Pancreas (tissue), 10 donors: ENCODE measurements around the gene MRPS18B. TPM values are rescaled to one million over a fixed set of nuclear protein-coding genes. Genes with fewer than 3 reads are reported as not detected.

ENCODE experiments used
- ATAC-seq, 4 donors: fragments of 200-7000 bp; cut with Tn5 transposase; one replicate each; pipeline versions ENCODE4 v1.8.0 to v1.9.1; 2020; ENCODE audit warnings: mild to moderate bottlenecking in 4 of 4, moderate library complexity in 4 of 4
- DNase-seq, 6 donors: peaks; one replicate each; pipeline ENCODE4 v3.0.0-alpha.2; 2020
- FAIRE-seq: peaks from 2 replicates; lab custom pipeline; 2012; peaks lifted over from hg19 to GRCh38; lab: Jason Lieb, UNC
- H3K27ac ChIP-seq, 4 donors: fragments of 200-600 bp; sonication (generic); 1 replicate in 3 of 4; 2 replicates in 1 of 4; pipeline versions ENCODE4 v1.5.0 to v1.8.0; 2020
- H3K27me3 ChIP-seq, 4 donors: fragments of 200-600 bp; one replicate each; pipeline ENCODE4 v1.8.0; 2021
- H3K36me3 ChIP-seq, 3 donors: fragments of 200-600 bp; sonication (generic) in 1 of 3; one replicate each; pipeline versions ENCODE4 v1.5.0 to v1.8.0; 2020 to 2021
- H3K4me1 ChIP-seq, 3 donors: fragments of 200-600 bp; one replicate each; pipeline ENCODE4 v1.8.0; 2021
- H3K4me3 ChIP-seq, 4 donors: fragments of 200-600 bp; sonication (generic) in 2 of 4; one replicate each; pipeline versions ENCODE4 v1.5.0 to v1.8.0; 2020 to 2021
- H3K9me3 ChIP-seq, 4 donors: fragments of 200-600 bp; one replicate each; pipeline ENCODE4 v1.8.0; 2021
- CTCF ChIP-seq, 4 donors: fragments of 200-600 bp; sonication (generic) in 3 of 4; IDR thresholded peaks; one replicate each; pipeline versions ENCODE4 v1.5.0 to v1.8.0; 2021; ENCODE audit warnings: antibody characterized with exemption in 4 of 4
- WGBS, 2 donors: extraction: QIAGEN DNeasy Blood & Tissue Kit; methylation state at CpG; one replicate each; pipeline ENCODE4 v1.1.7; 2013; 5-methylcytosine and 5-hydroxymethylcytosine counted together
- intact Hi-C, 3 donors: fragments of 100-400 bp; cut with DNase I; formaldehyde crosslinking; loops; one replicate each; pipeline versions ENCODE4 v1.11.1 to v1.14.2; 2022
- polyA plus RNA-seq, 2 donors: library from polyadenylated mRNA; stranded (reverse); fragments of 200-250 nt; gene quantifications; one replicate each; pipeline ENCODE4 v1.2.3, GENCODE V29; 2013
- total RNA-seq, 6 donors: library from RNA; stranded (reverse); fragmentation: NEBNext Ultra II Directional in 4 of 6; extraction: Animal tissue kit (Norgen Biotek cat#: 25700) in 4 of 6; gene quantifications; one replicate each; pipeline versions ENCODE4 v1.2.1 to v1.2.4, GENCODE V29; 2021 to 2023
- donor health status: healthy with polysubstance abuse.
- donor health status: DM: no; HTN: no; CAD: no; lungs with moderate emphysema.
- donor health status: DM: no; HTN: no; CAD: no.
- donor health status: control.
- donor health status: control.
- donor health status: Bipolar disorder and iron deficiency.
- donor health status: DM: yes; HTN: yes; CAD: no.
- donor health status: DM: no; HTN: no; CAD: no.
- donor health status: DM: no; HTN: no; CAD: no.
- donor health status: DM: yes; HTN: yes; CAD: no.

Gene MRPS18B
- total and polyA plus RNA-seq, 8 donors, result 22.9 to 41.1 (median 29.1) TPM

GRCh38 chr6:30615958-30616810 is 1.5 kb upstream of the MRPS18B start:
- Histone ChIP-seq H3K36me3 (peaks cover 0 to 21% (median 6%) of the 10 kb centered on the region in 3 donors), H3K27ac (peak overlapping the region; percentile 92 to 98 (median 98)), H3K27me3 (no peaks in the 10 kb centered on the region), H3K4me3 (peak overlapping the region; percentile 76 to 93 (median 84)), H3K4me1 (peaks cover 23 to 44% (median 29%) of the 10 kb centered on the region in 3 donors), H3K9me3 (no peaks in the 10 kb centered on the region)
- no peak for FAIRE-seq
- 0% methylated on average over 10 of the region's 10 CpGs for WGBS, 2 donors
- ATAC-seq, result peak in 3 of 4 donors; percentile 0 to 3 (median 2)
- TF ChIP-seq CTCF (IDR thresholded peaks at IDR 0.05), result no peak
- no peak for DNase-seq
- intact Hi-C loops, result no loop called here

DNA sequence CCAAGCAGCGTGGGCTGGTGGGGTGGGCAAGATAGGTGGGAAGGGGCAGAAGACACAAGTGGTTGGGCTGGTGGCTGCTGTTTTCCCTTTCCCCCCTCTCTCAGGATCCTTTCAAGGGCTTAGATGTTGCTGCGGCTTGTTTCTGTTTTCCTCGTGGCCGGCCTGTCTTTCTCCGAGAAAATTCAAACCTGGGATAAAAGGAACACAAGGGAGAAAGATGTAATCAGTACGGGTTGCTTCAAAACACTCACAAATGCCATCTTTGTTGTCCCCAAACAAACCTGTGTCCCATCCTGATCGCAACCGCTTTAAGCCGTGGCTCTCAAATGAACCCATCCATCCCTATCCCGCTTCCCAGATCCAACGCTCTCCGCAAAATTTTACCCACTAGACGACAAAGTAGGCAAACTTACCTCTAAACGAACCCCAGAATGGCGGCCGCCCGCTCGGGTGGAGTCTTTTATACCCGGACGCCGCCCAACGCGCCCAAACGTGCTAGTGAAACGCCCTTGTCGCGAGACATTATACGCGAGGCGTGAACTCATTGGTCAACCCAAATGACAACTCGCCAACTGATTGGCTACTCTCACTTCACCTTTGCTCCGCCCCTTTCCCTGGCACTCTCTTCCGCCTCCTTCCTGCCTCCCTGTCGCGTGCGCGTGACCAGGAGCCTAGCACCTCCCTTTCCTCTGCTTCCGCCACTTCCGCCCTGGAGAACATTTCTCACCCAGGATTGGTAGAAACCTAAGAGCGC is 652 bp upstream of the MRPS18B start, which contains the start of gene PPP1R10:
PPP1R10 (minus strand) TSS at position 433 of the 754 bp plus-strand sequence. CDS start 7,299 bp downstream, outside the sequence.
- 0% methylated on average over 40 of the region's 40 CpGs for WGBS, 2 donors
- ATAC-seq, result peak; percentile 71 to 90 (median 81)
- DNase-seq, result peak; percentile 97 to 100 (median 99)
- Histone ChIP-seq H3K27ac (peak within 1 kb of the TSS; percentile 92 to 98 (median 98)), H3K4me1 (peaks cover 19 to 36% (median 23%) of the 10 kb centered on the region in 3 donors), H3K36me3 (peaks cover 0 to 29% (median 6%) of the 10 kb centered on the region in 3 donors), H3K27me3 (no peaks in the 10 kb centered on the region), H3K9me3 (no peaks in the 10 kb centered on the region), H3K4me3 (peak within 1 kb of the TSS; percentile 76 to 93 (median 84))
- intact Hi-C loops, result no loop called here
- no peak for TF ChIP-seq CTCF (IDR thresholded peaks at IDR 0.05)
- peak; percentile 95 for FAIRE-seq

DNA sequence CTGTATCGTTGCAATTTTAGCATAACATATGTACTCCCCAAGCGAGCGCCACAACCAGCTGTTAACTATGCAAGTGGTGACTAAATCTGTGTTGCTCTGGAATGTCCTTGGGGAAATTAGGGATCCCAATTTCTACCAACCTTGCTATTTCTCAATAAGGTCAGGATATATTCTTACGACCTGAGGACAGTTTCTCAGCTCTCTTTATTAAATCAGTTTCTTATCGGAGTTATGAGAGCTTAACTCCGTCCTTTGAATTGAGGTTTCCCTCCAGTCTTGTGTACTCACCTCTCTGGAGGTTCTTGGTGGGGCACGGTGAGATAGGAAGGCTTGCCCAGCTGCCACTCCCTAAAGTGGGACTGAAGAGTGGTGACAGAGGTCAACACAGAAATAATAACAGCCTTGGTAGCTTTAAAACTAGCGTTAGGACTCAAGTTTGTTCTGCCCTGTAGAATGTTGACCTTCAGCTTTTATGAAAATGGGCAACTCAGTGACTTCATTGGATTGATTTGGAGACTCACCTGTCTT is 694 bp downstream of the MRPS18B start:
- peak overlapping the region; percentile 24 to 79 (median 50) for H3K4me3 ChIP-seq
- intact Hi-C loops, result no loop called here
- DNase-seq (no peak), ATAC-seq (no peak), FAIRE-seq (no peak)
- peaks cover 10 to 23% (median 12%) of the 10 kb centered on the region in 3 donors for H3K4me1 ChIP-seq
- 2 to 3% methylated on average over 8 of the region's 8 CpGs for WGBS, 2 donors
- peak overlapping the region; percentile 92 to 98 (median 98) for H3K27ac ChIP-seq
- TF ChIP-seq CTCF (IDR thresholded peaks at IDR 0.05), result no peak
- H3K27me3 ChIP-seq, result no peaks in the 10 kb centered on the region
- no peaks in the 10 kb centered on the region for H3K9me3 ChIP-seq
- peaks cover 0 to 42% (median 13%) of the 10 kb centered on the region in 3 donors for H3K36me3 ChIP-seq

DNA sequence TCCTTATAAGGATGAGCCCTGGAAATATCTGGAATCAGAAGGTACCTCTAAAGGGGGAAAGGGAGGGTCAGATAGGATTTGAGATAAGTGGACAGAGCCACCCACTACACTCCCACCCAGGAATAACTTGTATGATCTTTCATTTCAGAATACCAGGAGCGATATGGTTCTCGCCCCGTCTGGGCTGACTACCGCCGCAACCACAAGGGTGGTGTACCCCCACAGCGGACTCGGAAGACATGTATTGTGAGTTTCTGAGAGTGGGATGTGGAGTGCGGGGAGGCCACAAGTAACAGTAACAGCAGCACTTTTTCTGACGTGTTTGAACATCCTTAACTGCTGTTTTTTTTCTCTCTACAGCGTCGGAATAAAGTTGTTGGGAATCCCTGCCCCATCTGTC is 1.9 kb downstream of the MRPS18B start:
- no peaks in the 10 kb centered on the region for H3K27me3 ChIP-seq
- no peak for FAIRE-seq
- 94 to 96% methylated on average over 11 of the region's 11 CpGs for WGBS, 2 donors
- H3K9me3 ChIP-seq, result no peaks in the 10 kb centered on the region
- H3K4me3 ChIP-seq, result no peak overlapping the region
- no peak for DNase-seq
- H3K36me3 ChIP-seq, result peaks cover 0 to 53% (median 13%) of the 10 kb centered on the region in 3 donors
- intact Hi-C loops, result no loop called here
- no peak for ATAC-seq
- H3K4me1 ChIP-seq, result peaks cover 0 to 11% (median 6%) of the 10 kb centered on the region in 3 donors
- no peak for TF ChIP-seq CTCF (IDR thresholded peaks at IDR 0.05)
- H3K27ac ChIP-seq, result no peak overlapping the region
